ENCODE measurements around the gene DMD.

The DMD gene

DNA sequence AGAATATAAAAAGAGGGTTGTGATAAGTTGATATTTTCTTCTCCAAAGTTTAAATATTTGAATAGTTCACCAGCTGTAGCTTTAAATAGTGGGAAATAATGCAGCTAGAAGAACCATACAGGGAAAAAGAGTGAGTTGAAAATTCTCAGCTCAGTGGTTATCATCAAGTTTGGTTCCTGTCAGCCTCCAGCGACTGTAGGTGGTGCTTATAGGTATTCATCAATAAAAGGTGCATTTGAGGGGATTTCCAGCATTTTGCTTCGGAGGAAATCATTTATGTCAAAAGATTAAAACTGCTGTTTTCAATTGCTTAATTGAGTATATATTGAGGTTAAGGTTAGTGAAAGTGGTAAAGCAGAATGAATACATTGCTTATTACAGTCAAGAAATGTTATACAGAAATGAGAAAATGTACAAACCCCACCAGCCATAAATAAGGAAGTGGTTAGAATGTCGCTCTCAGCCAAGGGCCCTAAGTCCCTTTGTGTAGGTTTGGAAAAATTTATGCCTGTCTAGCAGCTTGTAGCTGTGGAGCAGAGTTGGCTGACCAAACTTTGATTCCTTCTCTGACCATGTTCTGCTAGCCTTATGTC is 1606.6 kb downstream of the DMD start:
- TF ChIP-seq, protein P1, sequence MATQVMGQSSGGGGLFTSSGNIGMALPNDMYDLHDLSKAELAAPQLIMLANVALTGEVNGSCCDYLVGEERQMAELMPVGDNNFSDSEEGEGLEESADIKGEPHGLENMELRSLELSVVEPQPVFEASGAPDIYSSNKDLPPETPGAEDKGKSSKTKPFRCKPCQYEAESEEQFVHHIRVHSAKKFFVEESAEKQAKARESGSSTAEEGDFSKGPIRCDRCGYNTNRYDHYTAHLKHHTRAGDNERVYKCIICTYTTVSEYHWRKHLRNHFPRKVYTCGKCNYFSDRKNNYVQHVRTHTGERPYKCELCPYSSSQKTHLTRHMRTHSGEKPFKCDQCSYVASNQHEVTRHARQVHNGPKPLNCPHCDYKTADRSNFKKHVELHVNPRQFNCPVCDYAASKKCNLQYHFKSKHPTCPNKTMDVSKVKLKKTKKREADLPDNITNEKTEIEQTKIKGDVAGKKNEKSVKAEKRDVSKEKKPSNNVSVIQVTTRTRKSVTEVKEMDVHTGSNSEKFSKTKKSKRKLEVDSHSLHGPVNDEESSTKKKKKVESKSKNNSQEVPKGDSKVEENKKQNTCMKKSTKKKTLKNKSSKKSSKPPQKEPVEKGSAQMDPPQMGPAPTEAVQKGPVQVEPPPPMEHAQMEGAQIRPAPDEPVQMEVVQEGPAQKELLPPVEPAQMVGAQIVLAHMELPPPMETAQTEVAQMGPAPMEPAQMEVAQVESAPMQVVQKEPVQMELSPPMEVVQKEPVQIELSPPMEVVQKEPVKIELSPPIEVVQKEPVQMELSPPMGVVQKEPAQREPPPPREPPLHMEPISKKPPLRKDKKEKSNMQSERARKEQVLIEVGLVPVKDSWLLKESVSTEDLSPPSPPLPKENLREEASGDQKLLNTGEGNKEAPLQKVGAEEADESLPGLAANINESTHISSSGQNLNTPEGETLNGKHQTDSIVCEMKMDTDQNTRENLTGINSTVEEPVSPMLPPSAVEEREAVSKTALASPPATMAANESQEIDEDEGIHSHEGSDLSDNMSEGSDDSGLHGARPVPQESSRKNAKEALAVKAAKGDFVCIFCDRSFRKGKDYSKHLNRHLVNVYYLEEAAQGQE (IDR thresholded peaks at IDR 0.05; ENCODE audit: insufficient read depth in 1 of 2, low read depth in 2 of 2, low read length in 2 of 2) = no peak
- TF ChIP-seq TAF1 (IDR thresholded peaks at IDR 0.05; ENCODE audit: borderline replicate concordance, insufficient read depth, low read length) = no peak
- TF ChIP-seq POLR2AphosphoS5 (IDR thresholded peaks at IDR 0.05; ENCODE audit: low read depth, low read length) = no peak
- no peak for TF ChIP-seq SIN3A (IDR thresholded peaks at IDR 0.05; ENCODE audit: borderline replicate concordance, insufficient read depth, low read length)
- TF ChIP-seq FOXP2 (optimal IDR thresholded peaks at IDR 0.05; ENCODE audit: borderline replicate concordance, extremely low read depth, extremely low read length, insufficient read depth) = no peak

- TF ChIP-seq TAF1 (IDR thresholded peaks at IDR 0.05; ENCODE audit: borderline replicate concordance, insufficient read depth, low read length) = no peak
- TF ChIP-seq FOXP2 (optimal IDR thresholded peaks at IDR 0.05; ENCODE audit: borderline replicate concordance, extremely low read depth, extremely low read length, insufficient read depth) = no peak
- TF ChIP-seq, protein P1 (IDR thresholded peaks at IDR 0.05; ENCODE audit: insufficient read depth in 1 of 2, low read depth in 2 of 2, low read length in 2 of 2) = no peak
- TF ChIP-seq POLR2AphosphoS5 (IDR thresholded peaks at IDR 0.05; ENCODE audit: low read depth, low read length) = no peak
- no peak for TF ChIP-seq SIN3A (IDR thresholded peaks at IDR 0.05; ENCODE audit: borderline replicate concordance, insufficient read depth, low read length)
Observed at GRCh38 chrX:31603411-31604120, 1607.8 kb downstream of the DMD start.

DNA sequence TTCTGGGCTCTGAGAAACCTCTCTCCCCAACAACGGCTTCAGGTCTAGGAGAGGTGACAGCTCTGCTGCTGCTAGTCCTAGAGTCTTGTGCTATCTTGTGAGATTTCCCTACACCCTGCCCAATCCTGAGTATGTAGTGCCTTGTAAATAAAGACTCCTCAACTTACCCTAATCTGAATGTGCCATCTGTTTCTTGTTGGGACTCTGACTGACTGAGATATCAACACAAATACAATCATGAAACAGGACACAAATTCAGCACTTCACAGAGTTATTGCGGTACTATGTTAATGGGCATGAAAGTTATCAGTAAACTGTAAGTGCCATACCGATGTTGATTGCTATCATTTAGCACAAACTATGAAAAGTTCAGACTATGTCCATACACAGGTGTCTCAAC is 1610.5 kb downstream of the DMD start:
- TF ChIP-seq, protein P1 (IDR thresholded peaks at IDR 0.05; ENCODE audit: insufficient read depth in 1 of 2, low read depth in 2 of 2, low read length in 2 of 2) = no peak
- TF ChIP-seq TAF1 (IDR thresholded peaks at IDR 0.05; ENCODE audit: borderline replicate concordance, insufficient read depth, low read length) (no peak), FOXP2 (optimal IDR thresholded peaks at IDR 0.05; ENCODE audit: borderline replicate concordance, extremely low read depth, extremely low read length, insufficient read depth) (no peak), POLR2AphosphoS5 (IDR thresholded peaks at IDR 0.05; ENCODE audit: low read depth, low read length) (no peak), SIN3A (IDR thresholded peaks at IDR 0.05; ENCODE audit: borderline replicate concordance, insufficient read depth, low read length) (no peak)

- TF ChIP-seq, protein P1 (IDR thresholded peaks at IDR 0.05; ENCODE audit: insufficient read depth in 1 of 2, low read depth in 2 of 2, low read length in 2 of 2) = no peak
- TF ChIP-seq POLR2AphosphoS5 (IDR thresholded peaks at IDR 0.05; ENCODE audit: low read depth, low read length) (no peak), FOXP2 (optimal IDR thresholded peaks at IDR 0.05; ENCODE audit: borderline replicate concordance, extremely low read depth, extremely low read length, insufficient read depth) (no peak), SIN3A (IDR thresholded peaks at IDR 0.05; ENCODE audit: borderline replicate concordance, insufficient read depth, low read length) (no peak), TAF1 (IDR thresholded peaks at IDR 0.05; ENCODE audit: borderline replicate concordance, insufficient read depth, low read length) (no peak)
Observed at GRCh38 chrX:31593353-31593752, 1618.0 kb downstream of the DMD start.
